GM12878 (cell line): Measurements from ENCODE around the gene PRKG1. TPM values are rescaled to one million over a fixed set of nuclear protein-coding genes. Genes with fewer than 3 reads are reported as not detected.

Experiments used
- ATAC-seq: fragments of 200-7000 bp; cut with Tn5 transposase; 3 replicates; pipeline ENCODE4 v1.9.1; 2020; ENCODE audit warnings: mild to moderate bottlenecking, moderate library complexity
- BruUV-seq: library from RNA; stranded (reverse); fragments of 400-500 nt; replicated peaks from 2 replicates; lab custom pipeline; 2021; lab: Mats Ljungman, UMichigan
- CTCF ChIA-PET: fragments of 300-600 bp; sonication (Branson Sonifier 250); formaldehyde crosslinking; extraction: SDS; loops from one replicate; lab custom pipeline; 2021; ENCODE audit warnings: inconsistent platforms; lab: Yijun Ruan, JAX
- POLR2A ChIA-PET: fragments of 350-600 bp; formaldehyde crosslinking; extraction: SDS; loops from one replicate; lab custom pipeline; 2021; ENCODE audit warnings: inconsistent platforms; lab: Charles Lee
- RAD21 ChIA-PET: fragments of 300-600 bp; sonication (Branson Sonifier 250); formaldehyde crosslinking; loops from one replicate; lab custom pipeline; 2023; ENCODE audit warnings: antibody characterized with exemption; ENCODE audit not compliant: unreplicated experiment; lab: Charles Lee
- SMC1A ChIA-PET: fragments of 300-600 bp; sonication (Branson Sonifier 250); formaldehyde crosslinking; loops from one replicate; lab custom pipeline; 2023; ENCODE audit not compliant: unreplicated experiment, uncharacterized antibody; lab: Charles Lee
- DNase-seq: peaks from one replicate; pipeline ENCODE4 v3.0.0-alpha.2; 2011; ENCODE audit warnings: low read depth, low spot score
- FAIRE-seq: peaks from 3 replicates; lab custom pipeline; 2011; peaks lifted over from hg19 to GRCh38; lab: Jason Lieb, UNC
- H2AFZ ChIP-seq: 2 replicates; pipeline ENCODE4 v1.6.0; 2011; ENCODE audit warnings: low read depth, low read length, control low read depth; ENCODE audit not compliant: control insufficient read depth
- H3K27ac ChIP-seq: 2 replicates; pipeline ENCODE4 v1.5.1; 2011; ENCODE audit warnings: control low read depth; ENCODE audit not compliant: control insufficient read depth, insufficient read depth
- H3K27me3 ChIP-seq, 2 experiments: replicated peaks in 1 of 2; 2 replicates each; pipeline versions ENCODE4 v1.6.0 to v1.6.1; 2011; ENCODE audit warnings: low read length in 1 of 2; ENCODE audit not compliant: control insufficient read depth in 2 of 2, insufficient read depth in 2 of 2
- H3K36me3 ChIP-seq, 2 experiments: 2 replicates each; pipeline ENCODE4 v1.5.1; 2011; ENCODE audit warnings: low read length in 1 of 2; ENCODE audit not compliant: control insufficient read depth in 2 of 2, insufficient read depth in 2 of 2
- H3K4me1 ChIP-seq: 2 replicates; pipeline ENCODE4 v1.6.1; 2011; ENCODE audit warnings: mild to moderate bottlenecking, low read length, moderate library complexity, mixed read lengths; ENCODE audit not compliant: control insufficient read depth, insufficient read depth
- H3K4me2 ChIP-seq: 2 replicates; pipeline ENCODE4 v1.6.0; 2011; ENCODE audit warnings: control low read depth; ENCODE audit not compliant: control insufficient read depth, insufficient read depth
- H3K4me3 ChIP-seq: fragments of 200-600 bp; sonication (generic); 2 replicates; pipeline ENCODE4 v1.5.1; 2016
- H3K79me2 ChIP-seq: 2 replicates; pipeline ENCODE4 v1.6.0; 2011; ENCODE audit warnings: low read length; ENCODE audit not compliant: control insufficient read depth, insufficient read depth
- H3K9ac ChIP-seq: 2 replicates; pipeline ENCODE4 v1.8.0; 2011; ENCODE audit warnings: low read length, control low read depth, mixed read lengths; ENCODE audit not compliant: control insufficient read depth, insufficient read depth
- H3K9me3 ChIP-seq: replicated peaks from 3 replicates; pipeline ENCODE4 v1.5.1; 2011; ENCODE audit warnings: mild to moderate bottlenecking, low read length; ENCODE audit not compliant: control insufficient read depth, insufficient read depth
- H4K20me1 ChIP-seq: 2 replicates; pipeline ENCODE4 v1.6.0; 2011; ENCODE audit not compliant: control insufficient read depth, insufficient read depth
- CHD2 ChIP-seq: IDR thresholded peaks from 2 replicates; pipeline ENCODE4 v1.6.1; 2011; ENCODE audit warnings: low read depth, low read length, improper control_type of control experiment, borderline replicate concordance
- GATAD2B ChIP-seq: fragments of 450-650 bp; conservative IDR thresholded peaks from 2 replicates; pipeline ENCODE4 v1.6.1; 2017; ENCODE audit warnings: low read depth, mild to moderate bottlenecking, moderate library complexity
- MTA3 ChIP-seq: IDR thresholded peaks from 2 replicates; pipeline ENCODE4 v1.6.1; 2012; ENCODE audit warnings: low read length, inconsistent platforms, borderline replicate concordance
- ZNF622 ChIP-seq: fragments of 450-650 bp; IDR thresholded peaks from 2 replicates; pipeline ENCODE4 v1.6.1; 2017; ENCODE audit warnings: mild to moderate bottlenecking, inconsistent platforms
- WGBS: methylation state at CpG from one replicate; pipeline ENCODE4 v1.1.6; 2016; ENCODE audit warnings: low lambda C conversion rate; ENCODE audit not compliant: insufficient replicate concordance, insufficient coverage; ENCODE audit errors: missing lambda C conversion rate; 5-methylcytosine and 5-hydroxymethylcytosine counted together
- in situ Hi-C: fragments of 300-500 bp; cut with MboI; formaldehyde crosslinking; loops from 9 replicates; pipeline ENCODE4 v1.14.3; 2018; ENCODE audit warnings: mixed read lengths
- intact Hi-C: fragments of 100-400 bp; cut with micrococcal nuclease; formaldehyde crosslinking; loops from one replicate; pipeline ENCODE4 v1.14.2; 2022; ENCODE audit not compliant: unreplicated experiment
- polyA plus RNA-seq, 11 experiments: library from polyadenylated mRNA; depleted of rRNA in 4 of 11; unstranded in 6 of 11; stranded (reverse) in 5 of 11; fragments of >200 nt; fragmentation: Nextera tagmentation in 4 of 11; fragmentation: Illumina TruSeq in 1 of 11; extraction: Ambion mirVana in 4 of 11; extraction: Trizol in 1 of 11; gene quantifications; 1 replicate in 1 of 11; 2 replicates in 10 of 11; pipeline versions ENCODE4 v1.2.1 to v1.2.3, GENCODE V29; 2011 to 2016; ENCODE audit warnings: inconsistent platforms in 2 of 11, missing spikeins in 2 of 11, low read depth in 1 of 11
- total RNA-seq, 4 experiments: library from RNA; depleted of rRNA in 3 of 4; stranded (reverse); fragments of >200 nt in 3 of 4; fragmentation: Illumina TruSeq in 1 of 4; extraction: Trizol in 1 of 4; gene quantifications; 2 replicates each; pipeline versions ENCODE4 v1.2.1 to v1.2.3, GENCODE V29; 2013 to 2021
- TF ChIP-seq, protein P1 (sequence below): fragments of 450-650 bp; IDR thresholded peaks from 2 replicates; pipeline ENCODE4 v1.6.1; 2017; ENCODE audit warnings: mild to moderate bottlenecking, moderate library complexity

Gene PRKG1
- total and polyA plus RNA-seq, 10 of the 15 experiments (the other 5 are each of a cell fraction or from before 2014, with no cell fraction given) = 0.04 to 0.05 TPM; not detected in 8

DNA sequence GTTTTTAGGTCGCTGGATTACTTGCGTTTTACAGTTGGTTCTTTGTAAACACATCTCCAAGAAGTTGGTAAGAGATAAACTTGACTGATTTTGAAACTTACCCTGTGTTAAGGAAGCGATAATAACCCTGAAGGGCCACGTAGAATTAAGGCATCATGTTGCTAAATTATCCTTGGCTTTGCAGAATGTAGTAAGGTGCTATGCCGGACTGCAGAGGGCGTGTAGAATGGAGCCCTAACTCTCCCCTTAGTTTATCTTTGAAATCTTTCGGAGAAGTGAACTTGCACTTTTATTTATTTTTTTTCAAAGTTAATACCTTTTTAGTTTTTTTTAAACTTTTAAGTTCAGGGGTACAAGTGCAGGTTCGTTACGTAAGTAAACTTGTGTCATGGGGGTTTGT lies 1031.0 kb downstream of the PRKG1 start:
- WGBS = 39% methylated on average over 9 of the region's 9 CpGs
- no peak overlapping the region for H3K4me3 ChIP-seq
- H4K20me1 ChIP-seq = no peaks in the 10 kb centered on the region
- CTCF ChIA-PET = no interaction called here
- no peak overlapping the region for H3K9ac ChIP-seq
- SMC1A ChIA-PET = no interaction called here
- ATAC-seq (no peak), FAIRE-seq (no peak), DNase-seq (no peak)
- no peaks in the 10 kb centered on the region for H3K79me2 ChIP-seq
- intact Hi-C loops (no loop called here), in situ Hi-C loops (no loop called here)
- H3K4me2 ChIP-seq = no peak overlapping the region
- H2AFZ ChIP-seq = no peak overlapping the region
- BruUV-seq = no TSS peak
- POLR2A ChIA-PET = no interaction called here
- no peak overlapping the region for H3K27ac ChIP-seq
- H3K9me3 ChIP-seq = no peaks in the 10 kb centered on the region
- H3K27me3 ChIP-seq = no peaks in the 10 kb centered on the region
- H3K4me1 ChIP-seq = no peaks in the 10 kb centered on the region
- TF ChIP-seq ZNF622 (no peak), GATAD2B (no peak), CHD2 (no peak), MTA3 (no peak)
- TF ChIP-seq, protein P1, sequence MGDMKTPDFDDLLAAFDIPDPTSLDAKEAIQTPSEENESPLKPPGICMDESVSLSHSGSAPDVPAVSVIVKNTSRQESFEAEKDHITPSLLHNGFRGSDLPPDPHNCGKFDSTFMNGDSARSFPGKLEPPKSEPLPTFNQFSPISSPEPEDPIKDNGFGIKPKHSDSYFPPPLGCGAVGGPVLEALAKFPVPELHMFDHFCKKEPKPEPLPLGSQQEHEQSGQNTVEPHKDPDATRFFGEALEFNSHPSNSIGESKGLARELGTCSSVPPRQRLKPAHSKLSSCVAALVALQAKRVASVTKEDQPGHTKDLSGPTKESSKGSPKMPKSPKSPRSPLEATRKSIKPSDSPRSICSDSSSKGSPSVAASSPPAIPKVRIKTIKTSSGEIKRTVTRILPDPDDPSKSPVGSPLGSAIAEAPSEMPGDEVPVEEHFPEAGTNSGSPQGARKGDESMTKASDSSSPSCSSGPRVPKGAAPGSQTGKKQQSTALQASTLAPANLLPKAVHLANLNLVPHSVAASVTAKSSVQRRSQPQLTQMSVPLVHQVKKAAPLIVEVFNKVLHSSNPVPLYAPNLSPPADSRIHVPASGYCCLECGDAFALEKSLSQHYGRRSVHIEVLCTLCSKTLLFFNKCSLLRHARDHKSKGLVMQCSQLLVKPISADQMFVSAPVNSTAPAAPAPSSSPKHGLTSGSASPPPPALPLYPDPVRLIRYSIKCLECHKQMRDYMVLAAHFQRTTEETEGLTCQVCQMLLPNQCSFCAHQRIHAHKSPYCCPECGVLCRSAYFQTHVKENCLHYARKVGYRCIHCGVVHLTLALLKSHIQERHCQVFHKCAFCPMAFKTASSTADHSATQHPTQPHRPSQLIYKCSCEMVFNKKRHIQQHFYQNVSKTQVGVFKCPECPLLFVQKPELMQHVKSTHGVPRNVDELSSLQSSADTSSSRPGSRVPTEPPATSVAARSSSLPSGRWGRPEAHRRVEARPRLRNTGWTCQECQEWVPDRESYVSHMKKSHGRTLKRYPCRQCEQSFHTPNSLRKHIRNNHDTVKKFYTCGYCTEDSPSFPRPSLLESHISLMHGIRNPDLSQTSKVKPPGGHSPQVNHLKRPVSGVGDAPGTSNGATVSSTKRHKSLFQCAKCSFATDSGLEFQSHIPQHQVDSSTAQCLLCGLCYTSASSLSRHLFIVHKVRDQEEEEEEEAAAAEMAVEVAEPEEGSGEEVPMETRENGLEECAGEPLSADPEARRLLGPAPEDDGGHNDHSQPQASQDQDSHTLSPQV = no peak
- H3K36me3 ChIP-seq = no peaks in the 10 kb centered on the region
- RAD21 ChIA-PET = no interaction called here
